HepG2 (cell line): ENCODE data around the gene SMIM8. TPM values are rescaled to one million over a fixed set of nuclear protein-coding genes. Genes with fewer than 3 reads are reported as not detected.
A peak's percentile ranks its signal among the peaks of the same experiment; 100 is the strongest.

ENCODE experiments used
- CCDC6 ChIP-seq: sonication (generic); formaldehyde crosslinking; IDR thresholded peaks from 2 replicates; pipeline ENCODE4 v1.8.1; 2022; ENCODE audit warnings: mild to moderate bottlenecking, missing genetic modification reagents, moderate library complexity
- HOXA5 ChIP-seq: sonication (generic); formaldehyde crosslinking; IDR thresholded peaks from 2 replicates; pipeline ENCODE4 v1.4.0; 2020; ENCODE audit warnings: missing genetic modification reagents
- KDM4B ChIP-seq: sonication (generic); formaldehyde crosslinking; IDR thresholded peaks from 2 replicates; pipeline ENCODE4 v1.4.0; 2020; ENCODE audit warnings: missing genetic modification reagents
- LCORL ChIP-seq, 2 experiments: fragments of 450-650 bp in 1 of 2; sonication (generic) in 1 of 2; formaldehyde crosslinking in 1 of 2; IDR thresholded peaks; 2 replicates each; pipeline versions ENCODE4 v1.5.0 to v1.6.1; 2017 to 2020; ENCODE audit warnings: antibody characterized with exemption in 1 of 2, missing genetic modification reagents in 1 of 2
- PPARG ChIP-seq: conservative IDR thresholded peaks from 2 replicates; pipeline ENCODE4 v1.6.1; 2016; ENCODE audit warnings: missing biosample characterization, missing genetic modification reagents
- SETDB1 ChIP-seq: sonication (generic); formaldehyde crosslinking; IDR thresholded peaks from 2 replicates; pipeline ENCODE4 v1.5.1; 2020; ENCODE audit warnings: missing genetic modification reagents, mild to moderate bottlenecking, borderline replicate concordance
- ZNF292 ChIP-seq: sonication (generic); formaldehyde crosslinking; IDR thresholded peaks from 2 replicates; pipeline ENCODE4 v1.8.1; 2022; ENCODE audit warnings: mild to moderate bottlenecking, low read depth, missing genetic modification reagents, borderline replicate concordance
- ZNF556 ChIP-seq: sonication (generic); formaldehyde crosslinking; IDR thresholded peaks from 2 replicates; pipeline ENCODE4 v1.4.0; 2020; ENCODE audit warnings: mild to moderate bottlenecking, missing genetic modification reagents, borderline replicate concordance
- ZNF660 ChIP-seq: sonication (generic); formaldehyde crosslinking; IDR thresholded peaks from 2 replicates; pipeline ENCODE4 v1.5.1; 2020; ENCODE audit warnings: mild to moderate bottlenecking, low read depth, missing genetic modification reagents, borderline replicate concordance
- ZNF790 ChIP-seq: sonication (generic); formaldehyde crosslinking; IDR thresholded peaks from 2 replicates; pipeline ENCODE4 v1.8.0; 2022; ENCODE audit warnings: missing genetic modification reagents, mild to moderate bottlenecking, borderline replicate concordance
- ZSCAN12 ChIP-seq: sonication (generic); formaldehyde crosslinking; IDR thresholded peaks from 2 replicates; pipeline ENCODE4 v1.9.0; 2021; ENCODE audit warnings: mild to moderate bottlenecking, missing genetic modification reagents
- ZSCAN9 ChIP-seq: IDR thresholded peaks from 2 replicates; pipeline ENCODE4 v1.6.1; 2016; ENCODE audit warnings: borderline replicate concordance
- polyA plus RNA-seq, 8 experiments: library from polyadenylated mRNA; depleted of rRNA in 3 of 8; stranded (reverse) in 7 of 8; unstranded in 1 of 8; fragments of >200 nt; fragmentation: Illumina TruSeq in 4 of 8; extraction: Trizol in 4 of 8; gene quantifications; 2 replicates each; pipeline versions ENCODE4 v1.2.1 to v1.2.3, GENCODE V29; 2011 to 2016; ENCODE audit warnings: low read depth in 4 of 8, missing spikeins in 1 of 8, mixed read lengths in 1 of 8; ENCODE audit not compliant: insufficient read depth in 1 of 8
- total RNA-seq, 5 experiments: library from RNA; depleted of rRNA; stranded (reverse); fragments of >200 nt; fragmentation: Illumina TruSeq; extraction: Trizol; gene quantifications; 2 replicates each; pipeline ENCODE4 v1.2.3, GENCODE V29; 2016; ENCODE audit warnings: low read depth in 1 of 5
- TF ChIP-seq, protein P1 (sequence below): sonication (generic); formaldehyde crosslinking; IDR thresholded peaks from 2 replicates; pipeline ENCODE4 v1.5.0; 2020; ENCODE audit warnings: missing genetic modification reagents, mild to moderate bottlenecking, borderline replicate concordance
- TF ChIP-seq, protein P2 (sequence below): sonication (generic); formaldehyde crosslinking; IDR thresholded peaks from 2 replicates; pipeline ENCODE4 v1.8.1; 2022; ENCODE audit warnings: low read depth, mild to moderate bottlenecking, missing genetic modification reagents
- TF ChIP-seq, protein P3 (sequence below): sonication (generic); formaldehyde crosslinking; IDR thresholded peaks from 2 replicates; pipeline ENCODE4 v1.4.0; 2020; ENCODE audit warnings: missing genetic modification reagents
- TF ChIP-seq, protein P4 (sequence below): sonication (generic); formaldehyde crosslinking; IDR thresholded peaks from 2 replicates; pipeline ENCODE4 v1.5.1; 2020; ENCODE audit warnings: mild to moderate bottlenecking, missing genetic modification reagents, borderline replicate concordance

SMIM8 gene
- total and polyA plus RNA-seq, 2 of the 13 experiments (the other 11 are each of a cell fraction or from before 2014, with no cell fraction given) = 4.8 to 10.0 TPM

DNA sequence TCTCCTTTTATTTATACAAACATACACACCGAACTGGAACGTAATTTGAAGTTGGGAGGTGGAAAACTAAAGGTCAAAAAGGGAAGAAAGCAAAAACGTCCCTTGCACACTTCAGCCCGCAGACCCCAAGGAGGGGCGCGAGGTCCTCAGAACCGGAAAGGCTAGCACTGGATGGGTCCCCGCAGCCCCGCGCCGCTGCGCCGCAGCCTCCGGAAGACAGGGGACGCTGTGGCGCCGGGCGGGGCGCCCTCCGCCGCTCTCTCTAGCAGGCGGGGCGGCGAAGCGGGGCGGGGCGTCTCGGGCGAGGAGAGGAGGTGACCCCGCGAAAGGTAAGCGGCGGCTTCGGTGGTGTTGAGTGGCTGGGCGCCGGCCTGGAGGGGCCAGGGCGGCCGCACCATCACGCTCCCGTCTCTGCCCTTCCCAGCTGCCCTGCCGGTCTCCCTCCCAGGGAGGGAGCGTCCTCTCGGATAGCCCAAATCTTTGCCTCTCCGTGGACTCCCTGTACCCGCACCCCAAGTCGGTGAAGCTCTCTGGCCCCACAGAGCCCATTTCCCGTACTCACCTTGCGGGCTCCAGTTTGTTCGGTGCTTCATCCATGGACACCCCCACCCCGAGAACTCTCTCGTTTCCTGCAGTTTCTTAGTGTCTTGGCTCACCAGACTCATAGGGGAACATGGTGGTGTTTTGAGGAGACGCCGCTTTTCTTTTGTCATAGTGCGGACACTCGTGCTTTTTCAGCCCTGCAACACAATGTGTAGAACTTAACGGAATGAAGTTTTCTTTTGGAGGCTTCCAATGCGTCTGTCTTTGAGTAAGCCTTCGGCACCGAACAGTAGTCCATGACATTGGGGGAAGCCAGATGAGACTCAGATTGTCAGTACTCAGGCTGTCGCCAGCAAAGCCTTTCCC, at the start of gene SMIM8 (continued):
- TF ChIP-seq CCDC6 (no peak), ZNF556 (CRISPR knock-in tag) (peak; percentile 73; the same call in 1 of the 2 replicates), ZNF790 (CRISPR knock-in tag) (0 out of 2 replicates have a peak, but pooled peaks have one; percentile 45), HOXA5 (CRISPR knock-in tag) (peak; percentile 93), PPARG (0 out of 2 replicates have a peak, but pooled peaks have one; percentile 33), ZSCAN9 (CRISPR knock-in tag) (peak; percentile 46; the same call in 1 of the 2 replicates), ZNF660 (CRISPR knock-in tag) (no peak), SETDB1 (CRISPR knock-in tag) (no peak), KDM4B (CRISPR knock-in tag) (no peak), ZNF292 (0 out of 2 replicates have a peak, but pooled peaks have one; percentile 20), LCORL (IDR thresholded peaks at IDR 0.05) (no peak), LCORL (CRISPR knock-in tag; IDR thresholded peaks at IDR 0.05) (peak; percentile 79), ZSCAN12 (CRISPR knock-in tag) (no peak; the same call in 1 of the 2 replicates)
- TF ChIP-seq, protein P1, sequence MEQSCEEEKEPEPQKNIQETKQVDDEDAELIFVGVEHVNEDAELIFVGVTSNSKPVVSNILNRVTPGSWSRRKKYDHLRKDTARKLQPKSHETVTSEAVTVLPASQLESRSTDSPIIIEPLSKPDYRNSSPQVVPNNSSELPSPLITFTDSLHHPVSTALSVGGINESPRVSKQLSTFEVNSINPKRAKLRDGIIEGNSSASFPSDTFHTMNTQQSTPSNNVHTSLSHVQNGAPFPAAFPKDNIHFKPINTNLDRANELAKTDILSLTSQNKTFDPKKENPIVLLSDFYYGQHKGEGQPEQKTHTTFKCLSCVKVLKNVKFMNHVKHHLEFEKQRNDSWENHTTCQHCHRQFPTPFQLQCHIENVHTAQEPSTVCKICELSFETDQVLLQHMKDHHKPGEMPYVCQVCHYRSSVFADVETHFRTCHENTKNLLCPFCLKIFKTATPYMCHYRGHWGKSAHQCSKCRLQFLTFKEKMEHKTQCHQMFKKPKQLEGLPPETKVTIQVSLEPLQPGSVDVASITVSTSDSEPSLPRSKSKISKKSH (CRISPR knock-in tag) = no peak
- TF ChIP-seq, protein P2, sequence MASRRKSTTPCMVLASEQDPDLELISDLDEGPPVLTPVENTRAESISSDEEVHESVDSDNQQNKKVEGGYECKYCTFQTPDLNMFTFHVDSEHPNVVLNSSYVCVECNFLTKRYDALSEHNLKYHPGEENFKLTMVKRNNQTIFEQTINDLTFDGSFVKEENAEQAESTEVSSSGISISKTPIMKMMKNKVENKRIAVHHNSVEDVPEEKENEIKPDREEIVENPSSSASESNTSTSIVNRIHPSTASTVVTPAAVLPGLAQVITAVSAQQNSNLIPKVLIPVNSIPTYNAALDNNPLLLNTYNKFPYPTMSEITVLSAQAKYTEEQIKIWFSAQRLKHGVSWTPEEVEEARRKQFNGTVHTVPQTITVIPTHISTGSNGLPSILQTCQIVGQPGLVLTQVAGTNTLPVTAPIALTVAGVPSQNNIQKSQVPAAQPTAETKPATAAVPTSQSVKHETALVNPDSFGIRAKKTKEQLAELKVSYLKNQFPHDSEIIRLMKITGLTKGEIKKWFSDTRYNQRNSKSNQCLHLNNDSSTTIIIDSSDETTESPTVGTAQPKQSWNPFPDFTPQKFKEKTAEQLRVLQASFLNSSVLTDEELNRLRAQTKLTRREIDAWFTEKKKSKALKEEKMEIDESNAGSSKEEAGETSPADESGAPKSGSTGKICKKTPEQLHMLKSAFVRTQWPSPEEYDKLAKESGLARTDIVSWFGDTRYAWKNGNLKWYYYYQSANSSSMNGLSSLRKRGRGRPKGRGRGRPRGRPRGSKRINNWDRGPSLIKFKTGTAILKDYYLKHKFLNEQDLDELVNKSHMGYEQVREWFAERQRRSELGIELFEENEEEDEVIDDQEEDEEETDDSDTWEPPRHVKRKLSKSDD = no peak
- TF ChIP-seq, protein P3, sequence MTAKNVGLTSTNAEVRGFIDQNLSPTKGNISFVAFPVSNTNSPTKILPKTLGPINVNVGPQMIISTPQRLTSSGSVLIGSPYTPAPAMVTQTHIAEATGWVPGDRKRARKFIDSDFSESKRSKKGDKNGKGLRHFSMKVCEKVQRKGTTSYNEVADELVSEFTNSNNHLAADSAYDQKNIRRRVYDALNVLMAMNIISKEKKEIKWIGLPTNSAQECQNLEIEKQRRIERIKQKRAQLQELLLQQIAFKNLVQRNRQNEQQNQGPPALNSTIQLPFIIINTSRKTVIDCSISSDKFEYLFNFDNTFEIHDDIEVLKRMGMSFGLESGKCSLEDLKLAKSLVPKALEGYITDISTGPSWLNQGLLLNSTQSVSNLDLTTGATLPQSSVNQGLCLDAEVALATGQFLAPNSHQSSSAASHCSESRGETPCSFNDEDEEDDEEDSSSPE (CRISPR knock-in tag) = peak; percentile 66; the same call in 1 of the 2 replicates
- TF ChIP-seq, protein P4, sequence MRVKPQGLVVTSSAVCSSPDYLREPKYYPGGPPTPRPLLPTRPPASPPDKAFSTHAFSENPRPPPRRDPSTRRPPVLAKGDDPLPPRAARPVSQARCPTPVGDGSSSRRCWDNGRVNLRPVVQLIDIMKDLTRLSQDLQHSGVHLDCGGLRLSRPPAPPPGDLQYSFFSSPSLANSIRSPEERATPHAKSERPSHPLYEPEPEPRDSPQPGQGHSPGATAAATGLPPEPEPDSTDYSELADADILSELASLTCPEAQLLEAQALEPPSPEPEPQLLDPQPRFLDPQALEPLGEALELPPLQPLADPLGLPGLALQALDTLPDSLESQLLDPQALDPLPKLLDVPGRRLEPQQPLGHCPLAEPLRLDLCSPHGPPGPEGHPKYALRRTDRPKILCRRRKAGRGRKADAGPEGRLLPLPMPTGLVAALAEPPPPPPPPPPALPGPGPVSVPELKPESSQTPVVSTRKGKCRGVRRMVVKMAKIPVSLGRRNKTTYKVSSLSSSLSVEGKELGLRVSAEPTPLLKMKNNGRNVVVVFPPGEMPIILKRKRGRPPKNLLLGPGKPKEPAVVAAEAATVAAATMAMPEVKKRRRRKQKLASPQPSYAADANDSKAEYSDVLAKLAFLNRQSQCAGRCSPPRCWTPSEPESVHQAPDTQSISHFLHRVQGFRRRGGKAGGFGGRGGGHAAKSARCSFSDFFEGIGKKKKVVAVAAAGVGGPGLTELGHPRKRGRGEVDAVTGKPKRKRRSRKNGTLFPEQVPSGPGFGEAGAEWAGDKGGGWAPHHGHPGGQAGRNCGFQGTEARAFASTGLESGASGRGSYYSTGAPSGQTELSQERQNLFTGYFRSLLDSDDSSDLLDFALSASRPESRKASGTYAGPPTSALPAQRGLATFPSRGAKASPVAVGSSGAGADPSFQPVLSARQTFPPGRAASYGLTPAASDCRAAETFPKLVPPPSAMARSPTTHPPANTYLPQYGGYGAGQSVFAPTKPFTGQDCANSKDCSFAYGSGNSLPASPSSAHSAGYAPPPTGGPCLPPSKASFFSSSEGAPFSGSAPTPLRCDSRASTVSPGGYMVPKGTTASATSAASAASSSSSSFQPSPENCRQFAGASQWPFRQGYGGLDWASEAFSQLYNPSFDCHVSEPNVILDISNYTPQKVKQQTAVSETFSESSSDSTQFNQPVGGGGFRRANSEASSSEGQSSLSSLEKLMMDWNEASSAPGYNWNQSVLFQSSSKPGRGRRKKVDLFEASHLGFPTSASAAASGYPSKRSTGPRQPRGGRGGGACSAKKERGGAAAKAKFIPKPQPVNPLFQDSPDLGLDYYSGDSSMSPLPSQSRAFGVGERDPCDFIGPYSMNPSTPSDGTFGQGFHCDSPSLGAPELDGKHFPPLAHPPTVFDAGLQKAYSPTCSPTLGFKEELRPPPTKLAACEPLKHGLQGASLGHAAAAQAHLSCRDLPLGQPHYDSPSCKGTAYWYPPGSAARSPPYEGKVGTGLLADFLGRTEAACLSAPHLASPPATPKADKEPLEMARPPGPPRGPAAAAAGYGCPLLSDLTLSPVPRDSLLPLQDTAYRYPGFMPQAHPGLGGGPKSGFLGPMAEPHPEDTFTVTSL = no peak
